Thyroid gland (tissue), 4 donors: ENCODE data around the gene SUMF1.

Experiments
- CTCF ChIP-seq, 6 experiments: fragments of 200-600 bp in 3 of 6; fragments of 450-650 bp in 3 of 6; sonication (generic) in 3 of 6; IDR thresholded peaks; one replicate each; pipeline ENCODE4 v1.5.1; 2016 to 2019; ENCODE audit warnings: antibody characterized with exemption in 6 of 6, mild to moderate bottlenecking in 2 of 6, inconsistent platforms in 1 of 6, moderate library complexity in 1 of 6
- POLR2A ChIP-seq, 2 donors: fragments of 450-650 bp; IDR thresholded peaks; one replicate each; pipeline ENCODE4 v1.6.1; 2017; ENCODE audit warnings: antibody characterized with exemption in 2 of 2, mild to moderate bottlenecking in 2 of 2, moderate library complexity in 1 of 2

GRCh38 chr3:4501927-4502326 lies 34.9 kb upstream of the SUMF1 start:
- no peak for TF ChIP-seq CTCF (IDR thresholded peaks at IDR 0.05)
- TF ChIP-seq POLR2A (IDR thresholded peaks at IDR 0.05): no peak
